Right forelimb (tissue), 1 donor: ENCODE data around the gene ZNF862.

Experiments
- DNase-seq: peaks from one replicate; pipeline ENCODE4 v3.0.0-alpha.2; 2018

The ZNF862 gene

GRCh38 chr7:149867762-149868622, 29.8 kb downstream of the ZNF862 start:
- peak; percentile 32 for DNase-seq

GRCh38 chr7:149868623-149869290, 30.6 kb downstream of the ZNF862 start:
- peak; percentile 37 for DNase-seq

- DNase-seq = no peak
These were observed 31.1 kb downstream of the ZNF862 start for GRCh38 chr7:149869291-149869650.

GRCh38 chr7:149869867-149870266, 31.7 kb downstream of the ZNF862 start:
- DNase-seq = no peak

- DNase-seq = no peak
These were observed 32.1 kb downstream of the ZNF862 start for GRCh38 chr7:149870274-149870673.

- no peak for DNase-seq
These were observed 32.7 kb downstream of the ZNF862 start for GRCh38 chr7:149870701-149871483.

GRCh38 chr7:149871576-149871975, 33.4 kb downstream of the ZNF862 start:
- no peak for DNase-seq

GRCh38 chr7:149872419-149873073, 34.4 kb downstream of the ZNF862 start:
- peak; percentile 73 for DNase-seq

GRCh38 chr7:149873074-149873969, 35.1 kb downstream of the ZNF862 start, which contains the start of gene ATP6V0E2:
ATP6V0E2 (plus strand) TSS chr7:149873969; CDS start chr7:149874066, 97 bp downstream.
- DNase-seq = peak; percentile 93

- no peak for DNase-seq
These were observed 35.9 kb downstream of the ZNF862 start for GRCh38 chr7:149873970-149874643.

GRCh38 chr7:149874644-149875028, 36.5 kb downstream of the ZNF862 start:
- no peak for DNase-seq

GRCh38 chr7:149875396-149875795, 37.2 kb downstream of the ZNF862 start:
- DNase-seq = no peak

GRCh38 chr7:149877890-149878522, 39.8 kb downstream of the ZNF862 start:
- no peak for DNase-seq

- DNase-seq = no peak
These were observed 40.3 kb downstream of the ZNF862 start for GRCh38 chr7:149878523-149878921.

GRCh38 chr7:149879271-149879743, 41.1 kb downstream of the ZNF862 start:
- peak; percentile 39 for DNase-seq

- DNase-seq = peak; percentile 40
These were observed 41.8 kb downstream of the ZNF862 start for GRCh38 chr7:149879766-149880637.

- DNase-seq = peak; percentile 43
These were observed 42.6 kb downstream of the ZNF862 start for GRCh38 chr7:149880638-149881311.

GRCh38 chr7:149881328-149882247, 43.4 kb downstream of the ZNF862 start:
- no peak for DNase-seq
